ENCODE measurements around the gene KCNQ1. TPM values are rescaled to one million over a fixed set of nuclear protein-coding genes. Genes with fewer than 3 reads are reported as not detected.

The KCNQ1 gene
- total and polyA plus RNA-seq, 2 donors (not counting 1 experiment from before 2014, with no cell fraction given), result not detected

DNA sequence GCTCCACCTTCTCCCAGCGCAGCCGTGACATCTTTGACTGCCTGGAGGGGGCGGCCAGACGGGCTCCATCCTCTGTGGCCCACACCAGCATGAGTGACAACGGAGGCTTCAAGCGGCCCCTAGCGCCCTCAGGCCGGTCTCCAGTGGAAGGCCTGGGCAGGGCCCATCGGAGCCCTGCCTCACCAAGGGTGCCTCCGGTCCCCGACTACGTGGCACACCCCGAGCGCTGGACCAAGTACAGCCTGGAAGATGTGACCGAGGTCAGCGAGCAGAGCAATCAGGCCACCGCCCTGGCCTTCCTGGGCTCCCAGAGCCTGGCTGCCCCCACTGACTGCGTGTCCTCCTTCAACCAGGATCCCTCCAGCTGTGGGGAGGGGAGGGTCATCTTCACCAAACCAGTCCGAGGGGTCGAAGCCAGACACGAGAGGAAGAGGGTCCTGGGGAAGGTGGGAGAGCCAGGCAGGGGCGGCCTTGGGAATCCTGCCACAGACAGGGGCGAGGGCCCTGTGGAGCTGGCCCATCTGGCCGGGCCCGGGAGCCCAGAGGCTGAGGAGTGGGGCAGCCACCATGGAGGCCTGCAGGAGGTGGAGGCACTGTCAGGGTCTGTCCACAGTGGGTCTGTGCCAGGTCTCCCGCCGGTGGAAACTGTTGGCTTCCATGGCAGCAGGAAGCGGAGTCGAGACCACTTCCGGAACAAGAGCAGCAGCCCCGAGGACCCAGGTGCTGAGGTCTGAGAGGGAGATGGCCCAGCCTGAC is 41.7 kb upstream of the KCNQ1 start:
- Histone ChIP-seq H3K9ac (ENCODE audit: insufficient read depth, low read length) (no peak overlapping the region), H3K79me2 (ENCODE audit: control insufficient read depth, insufficient read depth, low read length) (peaks cover 19% of the 10 kb centered on the region), H3K4me2 (ENCODE audit: extremely low read depth, insufficient read depth, low read length) (no peak overlapping the region), H3K27me3 (ENCODE audit: control insufficient read depth, insufficient read depth, low read length) (no peaks in the 10 kb centered on the region), H3K27ac (ENCODE audit: insufficient read depth, low read length) (no peak overlapping the region), H2AFZ (ENCODE audit: low read length) (no peak overlapping the region), H3K4me1 (ENCODE audit: control insufficient read depth, extremely low read depth, insufficient read depth, low read length) (peaks cover 16% of the 10 kb centered on the region), H4K20me1 (ENCODE audit: control insufficient read depth, extremely low read depth, insufficient read depth, low read length) (no peaks in the 10 kb centered on the region), H3K36me3 (ENCODE audit: control insufficient read depth, insufficient read depth, low read length) (peaks cover 20% of the 10 kb centered on the region), H3K9me3 (ENCODE audit: control insufficient read depth, insufficient read depth, low read depth, low read length) (no peaks in the 10 kb centered on the region), H3K4me3 (replicated peaks in 1 of 4; ENCODE audit: control extremely low read depth in 1 of 4, insufficient read depth in 1 of 4, low read depth in 3 of 4, low read length in 4 of 4) (no peak overlapping the region)
- TF ChIP-seq, protein P1, sequence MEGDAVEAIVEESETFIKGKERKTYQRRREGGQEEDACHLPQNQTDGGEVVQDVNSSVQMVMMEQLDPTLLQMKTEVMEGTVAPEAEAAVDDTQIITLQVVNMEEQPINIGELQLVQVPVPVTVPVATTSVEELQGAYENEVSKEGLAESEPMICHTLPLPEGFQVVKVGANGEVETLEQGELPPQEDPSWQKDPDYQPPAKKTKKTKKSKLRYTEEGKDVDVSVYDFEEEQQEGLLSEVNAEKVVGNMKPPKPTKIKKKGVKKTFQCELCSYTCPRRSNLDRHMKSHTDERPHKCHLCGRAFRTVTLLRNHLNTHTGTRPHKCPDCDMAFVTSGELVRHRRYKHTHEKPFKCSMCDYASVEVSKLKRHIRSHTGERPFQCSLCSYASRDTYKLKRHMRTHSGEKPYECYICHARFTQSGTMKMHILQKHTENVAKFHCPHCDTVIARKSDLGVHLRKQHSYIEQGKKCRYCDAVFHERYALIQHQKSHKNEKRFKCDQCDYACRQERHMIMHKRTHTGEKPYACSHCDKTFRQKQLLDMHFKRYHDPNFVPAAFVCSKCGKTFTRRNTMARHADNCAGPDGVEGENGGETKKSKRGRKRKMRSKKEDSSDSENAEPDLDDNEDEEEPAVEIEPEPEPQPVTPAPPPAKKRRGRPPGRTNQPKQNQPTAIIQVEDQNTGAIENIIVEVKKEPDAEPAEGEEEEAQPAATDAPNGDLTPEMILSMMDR (conservative IDR thresholded peaks at IDR 0.05 in 1 of 2, IDR thresholded peaks at IDR 0.05 in 1 of 2; ENCODE audit: low read depth in 1 of 2, low read length in 2 of 2), result no peak
- no peak for TF ChIP-seq EZH2 (IDR thresholded peaks at IDR 0.05; ENCODE audit: low read length, missing control alignments)
- no peak for DNase-seq (ENCODE audit: low read depth in 2 of 2)

DNA sequence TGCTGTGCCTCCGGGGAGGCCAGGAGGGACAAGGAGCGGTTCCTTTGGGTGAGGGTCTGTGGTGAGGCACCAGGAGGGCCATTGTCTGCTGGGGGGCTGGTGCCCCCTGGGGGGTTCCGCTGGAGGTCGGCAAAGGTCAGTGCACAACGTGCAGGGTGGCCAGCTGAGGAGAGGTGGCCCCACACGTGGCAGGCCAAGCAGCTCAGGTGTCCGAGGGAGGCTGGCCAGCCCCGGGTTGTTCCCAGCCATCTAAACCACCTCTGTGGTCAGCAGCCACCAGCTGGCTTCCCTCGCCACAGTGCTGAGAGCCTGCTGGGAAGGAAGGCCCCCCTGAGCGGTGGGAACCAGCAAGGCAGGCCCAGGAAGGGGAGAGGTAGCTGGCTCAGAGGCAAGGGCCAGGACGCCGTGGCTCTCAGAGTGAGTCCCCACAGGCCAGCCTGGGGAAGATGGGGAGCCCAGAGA is 40.0 kb upstream of the KCNQ1 start:
- TF ChIP-seq EZH2 (IDR thresholded peaks at IDR 0.05; ENCODE audit: low read length, missing control alignments), result no peak
- TF ChIP-seq, protein P1 (conservative IDR thresholded peaks at IDR 0.05 in 1 of 2, IDR thresholded peaks at IDR 0.05 in 1 of 2; ENCODE audit: low read depth in 1 of 2, low read length in 2 of 2), result no peak
- no peak overlapping the region for H3K27ac ChIP-seq (ENCODE audit: insufficient read depth, low read length)
- H3K4me3 ChIP-seq (replicated peaks in 1 of 4; ENCODE audit: control extremely low read depth in 1 of 4, insufficient read depth in 1 of 4, low read depth in 3 of 4, low read length in 4 of 4), result no peak overlapping the region
- peaks cover 5% of the 10 kb centered on the region for H3K27me3 ChIP-seq (ENCODE audit: control insufficient read depth, insufficient read depth, low read length)
- peaks cover 19% of the 10 kb centered on the region for H3K79me2 ChIP-seq (ENCODE audit: control insufficient read depth, insufficient read depth, low read length)
- no peak for DNase-seq (ENCODE audit: low read depth in 2 of 2)
- no peaks in the 10 kb centered on the region for H4K20me1 ChIP-seq (ENCODE audit: control insufficient read depth, extremely low read depth, insufficient read depth, low read length)
- peaks cover 15% of the 10 kb centered on the region for H3K36me3 ChIP-seq (ENCODE audit: control insufficient read depth, insufficient read depth, low read length)
- H3K9me3 ChIP-seq (ENCODE audit: control insufficient read depth, insufficient read depth, low read depth, low read length), result no peaks in the 10 kb centered on the region
- no peak overlapping the region for H3K4me2 ChIP-seq (ENCODE audit: extremely low read depth, insufficient read depth, low read length)
- peaks cover 8% of the 10 kb centered on the region for H3K4me1 ChIP-seq (ENCODE audit: control insufficient read depth, extremely low read depth, insufficient read depth, low read length)
- H3K9ac ChIP-seq (ENCODE audit: insufficient read depth, low read length), result no peak overlapping the region
- no peak overlapping the region for H2AFZ ChIP-seq (ENCODE audit: low read length)

DNA sequence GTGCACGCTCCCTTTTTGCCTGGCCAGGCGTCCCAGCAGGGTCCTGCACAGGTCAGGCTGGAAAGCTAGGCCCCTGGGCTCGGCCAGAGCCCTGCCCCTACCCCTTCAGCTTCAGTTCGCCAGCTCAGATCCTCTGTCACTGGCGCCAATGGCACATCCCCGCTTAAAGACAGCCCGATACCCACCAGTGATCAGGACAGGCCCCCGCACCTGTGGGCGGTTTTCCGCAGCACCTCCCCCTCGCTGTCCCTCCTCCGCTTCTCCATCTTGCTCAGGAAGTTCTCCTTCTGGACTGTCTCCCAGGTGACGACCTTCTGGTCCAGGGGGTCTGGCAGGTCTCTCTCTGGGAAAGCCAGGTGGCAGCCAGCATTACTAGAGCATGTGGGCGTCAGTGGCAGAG is 38.4 kb upstream of the KCNQ1 start:
- peaks cover 11% of the 10 kb centered on the region for H3K79me2 ChIP-seq (ENCODE audit: control insufficient read depth, insufficient read depth, low read length)
- H3K27me3 ChIP-seq (ENCODE audit: control insufficient read depth, insufficient read depth, low read length), result peaks cover 5% of the 10 kb centered on the region
- H3K9ac ChIP-seq (ENCODE audit: insufficient read depth, low read length), result no peak overlapping the region
- TF ChIP-seq, protein P1 (conservative IDR thresholded peaks at IDR 0.05 in 1 of 2, IDR thresholded peaks at IDR 0.05 in 1 of 2; ENCODE audit: low read depth in 1 of 2, low read length in 2 of 2), result no peak
- TF ChIP-seq EZH2 (IDR thresholded peaks at IDR 0.05; ENCODE audit: low read length, missing control alignments), result no peak
- no peak overlapping the region for H3K27ac ChIP-seq (ENCODE audit: insufficient read depth, low read length)
- H3K4me1 ChIP-seq (ENCODE audit: control insufficient read depth, extremely low read depth, insufficient read depth, low read length), result peaks cover 8% of the 10 kb centered on the region
- no peak overlapping the region for H3K4me2 ChIP-seq (ENCODE audit: extremely low read depth, insufficient read depth, low read length)
- H3K9me3 ChIP-seq (ENCODE audit: control insufficient read depth, insufficient read depth, low read depth, low read length), result no peaks in the 10 kb centered on the region
- H3K36me3 ChIP-seq (ENCODE audit: control insufficient read depth, insufficient read depth, low read length), result peaks cover 15% of the 10 kb centered on the region
- H2AFZ ChIP-seq (ENCODE audit: low read length), result no peak overlapping the region
- H4K20me1 ChIP-seq (ENCODE audit: control insufficient read depth, extremely low read depth, insufficient read depth, low read length), result no peaks in the 10 kb centered on the region
- DNase-seq (ENCODE audit: low read depth in 2 of 2), result no peak
- no peak overlapping the region for H3K4me3 ChIP-seq (replicated peaks in 1 of 4; ENCODE audit: control extremely low read depth in 1 of 4, insufficient read depth in 1 of 4, low read depth in 3 of 4, low read length in 4 of 4)

All from fibroblast of lung (primary cell).